Trophoblast cell (in vitro differentiated cells and primary cell): ENCODE results near the gene CCDC127.
"Not testable (repeated sequence)": the region's sequence is repeated elsewhere in the genome, so short reads cannot be mapped to it uniquely, and the experiment has no call there.

ENCODE experiments used
- DNase-seq, 2 donors: peaks; one replicate each; pipeline ENCODE4 v3.0.0-alpha.2; 2016
- H2AFZ ChIP-seq: 2 replicates; pipeline ENCODE4 v1.6.1; 2013; ENCODE audit warnings: low read length, moderate library complexity, mild to moderate bottlenecking; ENCODE audit not compliant: insufficient read depth, poor library complexity
- H2AK5ac ChIP-seq: 2 replicates; pipeline ENCODE4 v1.6.1; 2013; ENCODE audit warnings: mild to moderate bottlenecking, low read length
- H2BK120ac ChIP-seq: 2 replicates; pipeline ENCODE4 v1.6.1; 2013; ENCODE audit warnings: low read length, mild to moderate bottlenecking, moderate library complexity; ENCODE audit not compliant: insufficient read depth, poor library complexity
- H2BK12ac ChIP-seq: 2 replicates; pipeline ENCODE4 v1.6.1; 2013; ENCODE audit warnings: mild to moderate bottlenecking, low read length, moderate library complexity
- H2BK5ac ChIP-seq: 2 replicates; pipeline ENCODE4 v1.6.1; 2013; ENCODE audit warnings: low read length, low read depth, moderate library complexity, mild to moderate bottlenecking; ENCODE audit not compliant: poor library complexity
- H3K14ac ChIP-seq: 2 replicates; pipeline ENCODE4 v1.6.1; 2013; ENCODE audit warnings: mild to moderate bottlenecking, low read length
- H3K18ac ChIP-seq: 2 replicates; pipeline ENCODE4 v1.6.1; 2013; ENCODE audit warnings: mild to moderate bottlenecking, low read length
- H3K23ac ChIP-seq: 2 replicates; pipeline ENCODE4 v1.6.1; 2013; ENCODE audit warnings: low read length
- H3K27ac ChIP-seq: 2 replicates; pipeline ENCODE4 v1.5.1; 2013; ENCODE audit warnings: low read depth, mild to moderate bottlenecking, inconsistent platforms, low read length, moderate library complexity
- H3K27me3 ChIP-seq: 2 replicates; pipeline ENCODE4 v1.6.1; 2013; ENCODE audit warnings: inconsistent platforms, mild to moderate bottlenecking, low read length, moderate library complexity; ENCODE audit not compliant: insufficient read depth
- H3K36me3 ChIP-seq, 2 experiments: 1 replicate in 1 of 2; 2 replicates in 1 of 2; pipeline ENCODE4 v1.6.1; 2013; ENCODE audit warnings: low read length in 2 of 2, mild to moderate bottlenecking in 2 of 2, moderate library complexity in 1 of 2; ENCODE audit not compliant: insufficient read depth in 2 of 2, control insufficient read depth in 1 of 2
- H3K4ac ChIP-seq: 2 replicates; pipeline ENCODE4 v1.6.1; 2013; ENCODE audit warnings: low read depth, mild to moderate bottlenecking, low read length, moderate library complexity
- H3K4me1 ChIP-seq, 2 experiments: 1 replicate in 1 of 2; 2 replicates in 1 of 2; pipeline ENCODE4 v1.6.1; 2013; ENCODE audit warnings: low read length in 2 of 2, mild to moderate bottlenecking in 2 of 2, moderate library complexity in 1 of 2; ENCODE audit not compliant: insufficient read depth in 2 of 2, control insufficient read depth in 1 of 2
- H3K4me2 ChIP-seq: 2 replicates; pipeline ENCODE4 v1.6.1; 2013; ENCODE audit warnings: inconsistent platforms, mild to moderate bottlenecking, low read length, moderate library complexity
- H3K4me3 ChIP-seq: 2 replicates; pipeline ENCODE4 v1.5.1; 2013; ENCODE audit warnings: mild to moderate bottlenecking, low read depth, low read length, inconsistent platforms
- H3K79me1 ChIP-seq: one replicate; pipeline ENCODE4 v1.6.1; 2013; ENCODE audit warnings: low read length
- H3K79me2 ChIP-seq: 2 replicates; pipeline ENCODE4 v1.6.1; 2013; ENCODE audit warnings: low read length, mild to moderate bottlenecking; ENCODE audit not compliant: control insufficient read depth, insufficient read depth, poor library complexity
- H3K9ac ChIP-seq: 2 replicates; pipeline ENCODE4 v1.6.1; 2013; ENCODE audit warnings: mild to moderate bottlenecking, low read length
- H3K9me3 ChIP-seq: 2 replicates; pipeline ENCODE4 v1.6.1; 2013; ENCODE audit warnings: low read depth, mild to moderate bottlenecking, control low read depth, inconsistent platforms, low read length; ENCODE audit not compliant: insufficient read depth
- H4K12ac ChIP-seq: 2 replicates; pipeline ENCODE4 v1.6.1; 2013; ENCODE audit warnings: low read depth, mild to moderate bottlenecking, low read length, moderate library complexity
- H4K8ac ChIP-seq: 2 replicates; pipeline ENCODE4 v1.6.1; 2013; ENCODE audit warnings: low read depth, mild to moderate bottlenecking, low read length, moderate library complexity
- H4K91ac ChIP-seq: one replicate; pipeline ENCODE4 v1.6.1; 2013; ENCODE audit warnings: low read depth, mild to moderate bottlenecking, low read length, moderate library complexity
- WGBS: extraction: QIAGEN DNeasy Blood & Tissue Kit; methylation state at CpG from one replicate; pipeline ENCODE4 v1.1.7; 2013; ENCODE audit warnings: missing lambda C conversion rate; ENCODE audit not compliant: insufficient read length, insufficient coverage; ENCODE audit errors: extremely low coverage; 5-methylcytosine and 5-hydroxymethylcytosine counted together

CCDC127 gene

GRCh38 chr5:234450-234849 lies 16.5 kb upstream of the CCDC127 start:
- H3K14ac ChIP-seq, result no peak overlapping the region
- no peaks in the 10 kb centered on the region for H3K4me1 ChIP-seq
- peaks cover 48 to 56% of the 10 kb centered on the region in 2 experiments for H3K36me3 ChIP-seq
- H3K9me3 ChIP-seq, result no peaks in the 10 kb centered on the region
- H2BK120ac ChIP-seq, result no peak overlapping the region
- H3K9ac ChIP-seq, result no peak overlapping the region
- H2AK5ac ChIP-seq, result no peak overlapping the region
- no peak overlapping the region for H2BK12ac ChIP-seq
- WGBS, result no CpG with 5 or more reads among the region's 8 CpGs
- H4K91ac ChIP-seq, result no peak overlapping the region
- no peak for DNase-seq
- no peak overlapping the region for H4K12ac ChIP-seq
- H3K27me3 ChIP-seq, result no peaks in the 10 kb centered on the region
- no peak overlapping the region for H2BK5ac ChIP-seq
- H3K79me2 ChIP-seq, result no peaks in the 10 kb centered on the region
- no peaks in the 10 kb centered on the region for H3K79me1 ChIP-seq
- no peak overlapping the region for H2AFZ ChIP-seq
- H3K4ac ChIP-seq, result no peak overlapping the region
- H3K23ac ChIP-seq, result no peak overlapping the region
- no peak overlapping the region for H3K18ac ChIP-seq
- H3K4me2 ChIP-seq, result no peak overlapping the region
- H4K8ac ChIP-seq, result no peak overlapping the region
- no peak overlapping the region for H3K4me3 ChIP-seq
- no peak overlapping the region for H3K27ac ChIP-seq

- H2AFZ ChIP-seq, result not testable (repeated sequence)
- WGBS, result no CpG with 5 or more reads among the region's 20 CpGs
Observed at GRCh38 chr5:233426-233825, 15.5 kb upstream of the CCDC127 start.

GRCh38 chr5:231661-232060 lies 13.7 kb upstream of the CCDC127 start:
- Histone ChIP-seq H3K9ac (no peak overlapping the region), H2BK5ac (no peak overlapping the region), H3K23ac (no peak overlapping the region), H2AFZ (no peak overlapping the region), H3K14ac (no peak overlapping the region), H3K79me1 (no peaks in the 10 kb centered on the region), H3K18ac (no peak overlapping the region), H2AK5ac (no peak overlapping the region), H3K27me3 (no peaks in the 10 kb centered on the region), H4K91ac (no peak overlapping the region), H3K4me1 (no peaks in the 10 kb centered on the region), H2BK12ac (no peak overlapping the region), H3K9me3 (no peaks in the 10 kb centered on the region), H3K79me2 (no peaks in the 10 kb centered on the region), H3K27ac (no peak overlapping the region), H3K4ac (no peak overlapping the region), H3K36me3 (peaks cover 49 to 65% of the 10 kb centered on the region in 2 experiments), H4K8ac (no peak overlapping the region), H2BK120ac (no peak overlapping the region), H4K12ac (no peak overlapping the region), H3K4me2 (no peak overlapping the region), H3K4me3 (no peak overlapping the region)
- DNase-seq, result no peak
- WGBS, result no CpG with 5 or more reads among the region's 13 CpGs

More at GRCh38 chr5:233426-233825, 15.5 kb upstream of the CCDC127 start:
- not testable (repeated sequence) for H3K79me1 ChIP-seq, H2AK5ac ChIP-seq, DNase-seq, H3K27me3 ChIP-seq, H3K79me2 ChIP-seq, H3K14ac ChIP-seq, H3K4ac ChIP-seq, H3K9ac ChIP-seq, H3K4me2 ChIP-seq, H3K18ac ChIP-seq, H4K8ac ChIP-seq, H3K23ac ChIP-seq, H2BK120ac ChIP-seq, H3K4me3 ChIP-seq, H2BK12ac ChIP-seq, H4K91ac ChIP-seq, H3K4me1 ChIP-seq, H4K12ac ChIP-seq, H2BK5ac ChIP-seq, H3K9me3 ChIP-seq, H3K27ac ChIP-seq
- H3K36me3 ChIP-seq, result peaks cover 40 to 58% of the 10 kb centered on the region in 2 experiments

- H3K14ac ChIP-seq, result no peak overlapping the region
- no peak overlapping the region for H4K91ac ChIP-seq
- peaks cover 3% of the 10 kb centered on the region for H3K9me3 ChIP-seq
- H3K27ac ChIP-seq, result no peak overlapping the region
- H3K27me3 ChIP-seq, result no peaks in the 10 kb centered on the region
- H2AK5ac ChIP-seq, result no peak overlapping the region
- no peak overlapping the region for H2BK5ac ChIP-seq
- no CpG with 5 or more reads among the region's 14 CpGs for WGBS
- no peak overlapping the region for H3K4me3 ChIP-seq
- H3K4ac ChIP-seq, result no peak overlapping the region
- H2BK120ac ChIP-seq, result no peak overlapping the region
- H4K8ac ChIP-seq, result no peak overlapping the region
- H4K12ac ChIP-seq, result no peak overlapping the region
- no peaks in the 10 kb centered on the region for H3K79me2 ChIP-seq
- H3K4me2 ChIP-seq, result no peak overlapping the region
- no peak overlapping the region for H3K9ac ChIP-seq
- no peak overlapping the region for H3K23ac ChIP-seq
- peaks cover 52 to 67% of the 10 kb centered on the region in 2 experiments for H3K36me3 ChIP-seq
- no peak overlapping the region for H2BK12ac ChIP-seq
- H3K79me1 ChIP-seq, result no peaks in the 10 kb centered on the region
- no peaks in the 10 kb centered on the region for H3K4me1 ChIP-seq
- DNase-seq, result no peak
- H3K18ac ChIP-seq, result no peak overlapping the region
- H2AFZ ChIP-seq, result no peak overlapping the region
Observed at GRCh38 chr5:230711-231110, 12.8 kb upstream of the CCDC127 start.
